ENCODE measurements around the gene IFITM10. TPM values are rescaled to one million over a fixed set of nuclear protein-coding genes. Genes with fewer than 3 reads are reported as not detected.

Gene IFITM10
- total and polyA plus RNA-seq, 10 of the 15 experiments (the other 5 are each of a cell fraction or from before 2014, with no cell fraction given): 0.04 to 0.27 TPM; not detected in 8

- no peak for DNase-seq (ENCODE audit: low read depth, low spot score)
- ChIA-PET CTCF (interaction anchor here (1.1 kb wide), 1 partner anchor 15 kb away, joined by 3 read pairs; no protein-coding TSS in a partner anchor), RAD21 (ENCODE audit: unreplicated experiment) (no interaction called here), POLR2A (no interaction called here), SMC1A (ENCODE audit: uncharacterized antibody, unreplicated experiment) (no interaction called here)
- in situ Hi-C loops (cut with MboI): no loop called here
- WGBS (ENCODE audit: insufficient coverage, insufficient replicate concordance, low lambda C conversion rate, missing lambda C conversion rate): 23% methylated on average over 5 of the region's 5 CpGs
- no peaks in the 10 kb centered on the region; a peak in 1 of 4 replicates for H3K27me3 ChIP-seq (replicated peaks in 1 of 2; ENCODE audit: control insufficient read depth in 2 of 2, insufficient read depth in 2 of 2, low read length in 1 of 2)
- H3K9ac ChIP-seq (ENCODE audit: control insufficient read depth, insufficient read depth, low read length): no peak overlapping the region
- H3K27ac ChIP-seq (ENCODE audit: control insufficient read depth, insufficient read depth): no peak overlapping the region
- H3K4me3 ChIP-seq: no peak overlapping the region
- no peak for ATAC-seq
- H4K20me1 ChIP-seq (ENCODE audit: control insufficient read depth, insufficient read depth): no peaks in the 10 kb centered on the region
- no peaks in the 10 kb centered on the region for H3K4me1 ChIP-seq (ENCODE audit: control insufficient read depth, insufficient read depth, low read length)
- BruUV-seq (replicated peaks): no TSS peak
- TF ChIP-seq CUX1 (IDR thresholded peaks at IDR 0.05; ENCODE audit: insufficient replicate concordance, low read depth, low read length) (no peak), POLR2AphosphoS2 (IDR thresholded peaks at IDR 0.05; ENCODE audit: low read depth, low read length) (no peak), ZNF217 (IDR thresholded peaks at IDR 0.05) (no peak), NR2F1 (conservative IDR thresholded peaks at IDR 0.05) (no peak), BRCA1 (IDR thresholded peaks at IDR 0.05; ENCODE audit: low read depth, low read length) (no peak), STAT3 (IDR thresholded peaks at IDR 0.05; ENCODE audit: low read depth, low read length) (no peak), CBX3 (IDR thresholded peaks at IDR 0.05; ENCODE audit: borderline replicate concordance, low read depth) (no peak), MYC (IDR thresholded peaks at IDR 0.05; ENCODE audit: insufficient read depth, insufficient read length, insufficient replicate concordance, low read length, severe bottlenecking) (no peak), BMI1 (IDR thresholded peaks at IDR 0.05; ENCODE audit: borderline replicate concordance) (no peak), REST (IDR thresholded peaks at IDR 0.05; ENCODE audit: low read depth, low read length) (no peak), MTA2 (IDR thresholded peaks at IDR 0.05; ENCODE audit: low read depth) (no peak), ESRRA (IDR thresholded peaks at IDR 0.05; ENCODE audit: low read length) (no peak), MYB (IDR thresholded peaks at IDR 0.05; ENCODE audit: borderline replicate concordance, low read depth, low read length) (no peak)
- TF ChIP-seq, protein P1, sequence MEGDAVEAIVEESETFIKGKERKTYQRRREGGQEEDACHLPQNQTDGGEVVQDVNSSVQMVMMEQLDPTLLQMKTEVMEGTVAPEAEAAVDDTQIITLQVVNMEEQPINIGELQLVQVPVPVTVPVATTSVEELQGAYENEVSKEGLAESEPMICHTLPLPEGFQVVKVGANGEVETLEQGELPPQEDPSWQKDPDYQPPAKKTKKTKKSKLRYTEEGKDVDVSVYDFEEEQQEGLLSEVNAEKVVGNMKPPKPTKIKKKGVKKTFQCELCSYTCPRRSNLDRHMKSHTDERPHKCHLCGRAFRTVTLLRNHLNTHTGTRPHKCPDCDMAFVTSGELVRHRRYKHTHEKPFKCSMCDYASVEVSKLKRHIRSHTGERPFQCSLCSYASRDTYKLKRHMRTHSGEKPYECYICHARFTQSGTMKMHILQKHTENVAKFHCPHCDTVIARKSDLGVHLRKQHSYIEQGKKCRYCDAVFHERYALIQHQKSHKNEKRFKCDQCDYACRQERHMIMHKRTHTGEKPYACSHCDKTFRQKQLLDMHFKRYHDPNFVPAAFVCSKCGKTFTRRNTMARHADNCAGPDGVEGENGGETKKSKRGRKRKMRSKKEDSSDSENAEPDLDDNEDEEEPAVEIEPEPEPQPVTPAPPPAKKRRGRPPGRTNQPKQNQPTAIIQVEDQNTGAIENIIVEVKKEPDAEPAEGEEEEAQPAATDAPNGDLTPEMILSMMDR (IDR thresholded peaks at IDR 0.05 in 2 of 3, conservative IDR thresholded peaks at IDR 0.05 in 1 of 3; ENCODE audit: control insufficient read depth in 2 of 3, extremely low read depth in 1 of 3, insufficient read depth in 1 of 3, low read depth in 3 of 3, low read length in 3 of 3): no peak
- H3K79me2 ChIP-seq (ENCODE audit: control insufficient read depth, insufficient read depth, low read length): no peaks in the 10 kb centered on the region
- no peaks in the 10 kb centered on the region for H3K9me3 ChIP-seq (replicated peaks; ENCODE audit: control insufficient read depth, insufficient read depth, low read length)
- intact Hi-C loops (cut with micrococcal nuclease; ENCODE audit: unreplicated experiment): no loop called here
- H3K4me2 ChIP-seq (ENCODE audit: control insufficient read depth, insufficient read depth): no peak overlapping the region
- no peak overlapping the region for H2AFZ ChIP-seq (ENCODE audit: control insufficient read depth, low read depth, low read length)
- FAIRE-seq: no peak
- no peaks in the 10 kb centered on the region for H3K36me3 ChIP-seq (ENCODE audit: control insufficient read depth in 2 of 2, insufficient read depth in 2 of 2, low read length in 1 of 2)
Observed at GRCh38 chr11:1751531-1751921, 1.1 kb upstream of the IFITM10 start.

Measured in GM12878 (cell line).